Keratinocyte (primary cell): Measurements from ENCODE around the gene BAIAP3. TPM values are rescaled to one million over a fixed set of nuclear protein-coding genes. Genes with fewer than 3 reads are reported as not detected.

Source experiments
- DNase-seq: peaks from one replicate; pipeline ENCODE4 v3.0.0-alpha.2; 2011; ENCODE audit warnings: low read depth, missing footprints, low spot score
- FAIRE-seq: peaks from 2 replicates; lab custom pipeline; 2011; peaks lifted over from hg19 to GRCh38; lab: Jason Lieb, UNC
- H2AFZ ChIP-seq: 2 replicates; pipeline ENCODE4 v1.6.0; 2012; ENCODE audit warnings: low read length, control low read depth, inconsistent platforms; ENCODE audit not compliant: control insufficient read depth
- H3K27ac ChIP-seq: 2 replicates; pipeline ENCODE4 v1.5.1; 2011; ENCODE audit warnings: low read length; ENCODE audit not compliant: control insufficient read depth, insufficient read depth
- H3K27me3 ChIP-seq: 3 replicates; pipeline ENCODE4 v1.6.0; 2011; ENCODE audit warnings: low read length; ENCODE audit not compliant: control insufficient read depth, insufficient read depth; ENCODE audit errors: extremely low read depth
- H3K36me3 ChIP-seq, 2 experiments: 2 replicates in 1 of 2; 3 replicates in 1 of 2; pipeline ENCODE4 v1.5.1; 2011; ENCODE audit warnings: low read length in 2 of 2, mild to moderate bottlenecking in 1 of 2; ENCODE audit not compliant: control insufficient read depth in 2 of 2, insufficient read depth in 2 of 2; ENCODE audit errors: extremely low read depth in 1 of 2
- H3K4me1 ChIP-seq: 3 replicates; pipeline ENCODE4 v1.5.1; 2011; ENCODE audit warnings: low read length; ENCODE audit not compliant: control insufficient read depth, insufficient read depth; ENCODE audit errors: extremely low read depth
- H3K4me2 ChIP-seq: 3 replicates; pipeline ENCODE4 v1.6.0; 2011; ENCODE audit warnings: low read depth, low read length; ENCODE audit not compliant: control insufficient read depth, insufficient read depth; ENCODE audit errors: extremely low read depth
- H3K4me3 ChIP-seq, 3 experiments: fragments of 200-600 bp in 1 of 3; sonication (generic) in 1 of 3; 2 replicates in 2 of 3; 3 replicates in 1 of 3; pipeline ENCODE4 v1.5.1; 2011 to 2016; ENCODE audit warnings: low read length in 3 of 3, mild to moderate bottlenecking in 3 of 3, control low read depth in 2 of 3, inconsistent platforms in 1 of 3, low read depth in 1 of 3, mixed read lengths in 1 of 3, mixed run types in 1 of 3, moderate library complexity in 1 of 3; ENCODE audit not compliant: control insufficient read depth in 2 of 3, insufficient read depth in 2 of 3; ENCODE audit errors: extremely low read depth in 1 of 3
- H3K79me2 ChIP-seq: 2 replicates; pipeline ENCODE4 v1.6.0; 2012; ENCODE audit warnings: low read length; ENCODE audit not compliant: control insufficient read depth, insufficient read depth
- H3K9ac ChIP-seq: 3 replicates; pipeline ENCODE4 v1.6.0; 2011; ENCODE audit warnings: low read length; ENCODE audit not compliant: control insufficient read depth, insufficient read depth; ENCODE audit errors: extremely low read depth
- H3K9me1 ChIP-seq: 3 replicates; pipeline ENCODE4 v1.6.0; 2011; ENCODE audit warnings: low read length; ENCODE audit not compliant: control insufficient read depth, insufficient read depth; ENCODE audit errors: extremely low read depth
- H3K9me3 ChIP-seq: 2 replicates; pipeline ENCODE4 v1.5.1; 2012; ENCODE audit warnings: low read depth, low read length; ENCODE audit not compliant: control insufficient read depth
- H4K20me1 ChIP-seq: 3 replicates; pipeline ENCODE4 v1.6.0; 2011; ENCODE audit warnings: low read length; ENCODE audit not compliant: control insufficient read depth, insufficient read depth; ENCODE audit errors: extremely low read depth
- CTCF ChIP-seq, 3 experiments: IDR thresholded peaks in 1 of 3; conservative IDR thresholded peaks in 1 of 3; optimal IDR thresholded peaks in 1 of 3; 2 replicates in 2 of 3; 3 replicates in 1 of 3; pipeline versions ENCODE3 to v1.5.1; 2011; ENCODE audit warnings: low read length in 3 of 3, mild to moderate bottlenecking in 3 of 3, moderate library complexity in 2 of 3, control low read depth in 1 of 3, inconsistent platforms in 1 of 3; ENCODE audit not compliant: insufficient read depth in 2 of 3; ENCODE audit errors: extremely low read depth in 1 of 3
- EZH2 ChIP-seq: IDR thresholded peaks from one replicate; pipeline ENCODE4 v1.6.1; 2012; ENCODE audit warnings: inconsistent platforms, mild to moderate bottlenecking, low read length, moderate library complexity
- dilution Hi-C: fragments of 300-500 bp; cut with MboI; formaldehyde crosslinking; loops from one replicate; pipeline ENCODE4 v1.7.0; 2020; ENCODE audit warnings: low sequenced_read_pairs; ENCODE audit not compliant: extremely low pct_ligation_motif_present
- polyA plus RNA-seq, 5 experiments: library from polyadenylated mRNA; depleted of rRNA in 3 of 5; stranded (reverse) in 3 of 5; stranded (forward) in 1 of 5; unstranded in 1 of 5; fragments of >200 nt; gene quantifications; 1 replicate in 1 of 5; 2 replicates in 3 of 5; 3 replicates in 1 of 5; pipeline versions ENCODE4 v1.2.1 to v1.2.3, GENCODE V29; 2011 to 2012; ENCODE audit warnings: missing spikeins in 2 of 5, low read depth in 1 of 5, low replicate concordance in 1 of 5

Gene BAIAP3
- polyA plus RNA-seq, 1 donor (not counting 4 experiments of a cell fraction or from before 2014, with no cell fraction given), result not detected

GRCh38 chr16:1325261-1325660 lies 8.2 kb upstream of the BAIAP3 start:
- no peaks in the 10 kb centered on the region for H3K27me3 ChIP-seq
- H3K27ac ChIP-seq, result no peak overlapping the region
- no peak overlapping the region for H3K4me3 ChIP-seq
- H3K36me3 ChIP-seq, result peaks cover 9 to 21% of the 10 kb centered on the region in 2 experiments
- peaks cover 3% of the 10 kb centered on the region for H4K20me1 ChIP-seq
- no peak for DNase-seq
- peaks cover under 1% of the 10 kb centered on the region for H3K79me2 ChIP-seq
- H3K9me1 ChIP-seq, result no peaks in the 10 kb centered on the region
- no peaks in the 10 kb centered on the region for H3K9me3 ChIP-seq
- dilution Hi-C loops, result no loop called here
- FAIRE-seq, result no peak
- no peak overlapping the region for H3K4me2 ChIP-seq
- H3K9ac ChIP-seq, result no peak overlapping the region
- H3K4me1 ChIP-seq, result no peaks in the 10 kb centered on the region
- TF ChIP-seq EZH2 (no peak), CTCF (optimal IDR thresholded peaks at IDR 0.05 in 1 of 3, IDR thresholded peaks at IDR 0.05 in 1 of 3, conservative IDR thresholded peaks at IDR 0.05 in 1 of 3; ENCODE audit: extremely low read depth in 1 of 3, insufficient read depth in 2 of 3, low read length in 3 of 3) (no peak)
- no peak overlapping the region for H2AFZ ChIP-seq

GRCh38 chr16:1325673-1326371 lies 7.6 kb upstream of the BAIAP3 start:
- Histone ChIP-seq H3K27me3 (no peaks in the 10 kb centered on the region), H3K4me2 (no peak overlapping the region), H3K9me1 (no peaks in the 10 kb centered on the region), H4K20me1 (peaks cover 3% of the 10 kb centered on the region), H2AFZ (no peak overlapping the region), H3K36me3 (peaks cover 7 to 18% of the 10 kb centered on the region in 2 experiments), H3K79me2 (no peaks in the 10 kb centered on the region), H3K4me3 (no peak overlapping the region), H3K9ac (no peak overlapping the region), H3K4me1 (no peaks in the 10 kb centered on the region), H3K27ac (no peak overlapping the region), H3K9me3 (no peaks in the 10 kb centered on the region)
- FAIRE-seq (no peak), DNase-seq (no peak)
- dilution Hi-C loops, result no loop called here
- no peak for TF ChIP-seq EZH2
- no peak for TF ChIP-seq CTCF (optimal IDR thresholded peaks at IDR 0.05 in 1 of 3, IDR thresholded peaks at IDR 0.05 in 1 of 3, conservative IDR thresholded peaks at IDR 0.05 in 1 of 3; ENCODE audit: extremely low read depth in 1 of 3, insufficient read depth in 2 of 3, low read length in 3 of 3)
